Measurements from ENCODE around the gene PHF21B. TPM values are rescaled to one million over a fixed set of nuclear protein-coding genes. Genes with fewer than 3 reads are reported as not detected.

Gene PHF21B
- total RNA-seq, 3 donors from 2014 or later (not counting 1 experiment from before 2014, with no cell fraction given): not detected

GRCh38 chr22:44929359-44930015, 80.3 kb downstream of the PHF21B start:
- ATAC-seq (no peak), DNase-seq (no peak)
- Histone ChIP-seq H3K9me3 (ENCODE audit: control insufficient read depth, insufficient read depth, low read length) (no peaks in the 10 kb centered on the region), H3K27ac (ENCODE audit: low read length) (no peak overlapping the region), H3K27me3 (ENCODE audit: control insufficient read depth, insufficient read depth, low read length) (no peaks in the 10 kb centered on the region), H3K4me3 (ENCODE audit: low read length) (no peak overlapping the region), H3K4me1 (ENCODE audit: control insufficient read depth, insufficient read depth, low read length) (no peaks in the 10 kb centered on the region), H3K36me3 (ENCODE audit: control insufficient read depth, insufficient read depth, low read length) (no peaks in the 10 kb centered on the region)
- H3K27me3 Mint-ChIP-seq (ENCODE audit: low read depth in 2 of 2): no peaks in the 10 kb centered on the region
- 88% methylated on average over 18 of the region's 18 CpGs for WGBS (ENCODE audit: insufficient coverage)
- no peak overlapping the region for H3K4me3 Mint-ChIP-seq
- intact Hi-C loops (cut with micrococcal nuclease): no loop called here
- no peaks in the 10 kb centered on the region for H3K9me3 Mint-ChIP-seq
- no peaks in the 10 kb centered on the region for H3K4me1 Mint-ChIP-seq
- no peaks in the 10 kb centered on the region for H3K36me3 Mint-ChIP-seq
- no peak for TF ChIP-seq CTCF (IDR thresholded peaks at IDR 0.05)
- H3K27ac Mint-ChIP-seq: no peak overlapping the region

- 92% methylated on average over 18 of the region's 18 CpGs for WGBS (ENCODE audit: insufficient coverage)
- Mint-ChIP-seq H3K4me1 (no peaks in the 10 kb centered on the region), H3K27ac (no peak overlapping the region), H3K4me3 (no peak overlapping the region), H3K27me3 (ENCODE audit: low read depth in 2 of 2) (no peaks in the 10 kb centered on the region), H3K36me3 (no peaks in the 10 kb centered on the region), H3K9me3 (no peaks in the 10 kb centered on the region)
- DNase-seq (no peak), ATAC-seq (no peak)
- no peak for TF ChIP-seq CTCF (IDR thresholded peaks at IDR 0.05)
- H3K27me3 ChIP-seq (ENCODE audit: control insufficient read depth, insufficient read depth, low read length): no peaks in the 10 kb centered on the region
- intact Hi-C loops (cut with micrococcal nuclease): no loop called here
- no peak overlapping the region for H3K4me3 ChIP-seq (ENCODE audit: low read length)
- no peaks in the 10 kb centered on the region for H3K4me1 ChIP-seq (ENCODE audit: control insufficient read depth, insufficient read depth, low read length)
- H3K27ac ChIP-seq (ENCODE audit: low read length): no peak overlapping the region
- H3K9me3 ChIP-seq (ENCODE audit: control insufficient read depth, insufficient read depth, low read length): no peaks in the 10 kb centered on the region
- H3K36me3 ChIP-seq (ENCODE audit: control insufficient read depth, insufficient read depth, low read length): no peaks in the 10 kb centered on the region
Observed at GRCh38 chr22:44928711-44929358, 81.0 kb downstream of the PHF21B start.

GRCh38 chr22:44928136-44928463, 81.7 kb downstream of the PHF21B start:
- ATAC-seq (no peak), DNase-seq (no peak)
- Histone ChIP-seq H3K9me3 (ENCODE audit: control insufficient read depth, insufficient read depth, low read length) (no peaks in the 10 kb centered on the region), H3K4me1 (ENCODE audit: control insufficient read depth, insufficient read depth, low read length) (no peaks in the 10 kb centered on the region), H3K4me3 (ENCODE audit: low read length) (no peak overlapping the region), H3K36me3 (ENCODE audit: control insufficient read depth, insufficient read depth, low read length) (no peaks in the 10 kb centered on the region), H3K27me3 (ENCODE audit: control insufficient read depth, insufficient read depth, low read length) (no peaks in the 10 kb centered on the region), H3K27ac (ENCODE audit: low read length) (no peak overlapping the region)
- Mint-ChIP-seq H3K27ac (no peak overlapping the region), H3K27me3 (ENCODE audit: low read depth in 2 of 2) (no peaks in the 10 kb centered on the region), H3K4me1 (no peaks in the 10 kb centered on the region), H3K9me3 (no peaks in the 10 kb centered on the region), H3K36me3 (no peaks in the 10 kb centered on the region), H3K4me3 (no peak overlapping the region)
- WGBS (ENCODE audit: insufficient coverage): 90% methylated on average over 11 of the region's 11 CpGs
- TF ChIP-seq CTCF (IDR thresholded peaks at IDR 0.05): no peak
- intact Hi-C loops (cut with micrococcal nuclease): no loop called here

Data from natural killer cell (primary cell).